AG08396 (cell line): ENCODE data around the gene TRIM51G.
"Not testable (repeated sequence)": the region's sequence is repeated elsewhere in the genome, so short reads cannot be mapped to it uniquely, and the experiment has no call there.

Source experiments
- DNase-seq: peaks from one replicate; pipeline ENCODE4 v3.0.0; 2012; ENCODE audit warnings: low spot score, mixed read lengths

The TRIM51G gene, protein sequence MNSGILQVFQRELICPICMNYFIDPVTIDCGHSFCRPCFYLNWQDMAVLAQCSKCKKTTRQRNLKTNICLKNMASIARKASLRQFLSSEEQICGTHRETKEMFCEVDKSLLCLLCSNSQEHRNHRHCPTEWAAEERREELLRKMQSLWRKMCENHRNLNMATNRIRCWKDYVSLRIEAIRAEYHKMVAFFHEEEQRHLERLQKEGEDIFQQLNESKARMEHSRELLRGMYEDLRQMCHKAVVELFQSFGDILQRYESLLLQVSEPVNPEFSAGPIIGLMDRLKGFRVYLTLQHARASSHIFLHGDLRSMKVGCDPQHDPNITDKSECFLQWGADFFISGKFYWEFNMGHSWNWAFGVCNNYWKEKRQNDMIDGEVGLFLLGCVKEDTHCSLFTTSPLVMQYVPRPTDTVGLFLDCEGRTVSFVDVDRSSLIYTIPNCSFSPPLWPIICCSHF

DNA sequence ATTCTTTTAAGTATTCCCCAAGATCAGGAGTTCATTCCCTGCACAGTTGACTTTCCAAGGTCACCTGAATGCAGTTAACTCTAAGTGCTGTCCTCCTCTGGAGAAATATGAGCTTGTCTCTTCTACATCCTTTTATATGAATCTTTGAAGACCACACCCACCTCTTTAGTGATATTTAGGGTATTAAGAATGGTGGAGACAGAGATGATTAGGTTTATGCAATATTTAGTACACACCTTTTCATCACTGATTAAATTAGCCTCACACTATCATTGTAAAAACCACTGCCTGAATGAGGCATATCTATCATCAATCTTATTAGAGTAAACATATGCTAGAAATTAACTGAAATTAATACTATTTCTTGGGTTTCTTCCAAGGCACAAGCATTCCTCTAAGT is at the start of gene TRIM51G:
Gene TRIM51G, minus strand, starts transcription at position 101 of the 400 bp plus-strand sequence. CDS start 2,190 bp downstream, outside the sequence.
- DNase-seq = not testable (repeated sequence)

GRCh38 chr11:49028523-49028922 is 44.8 kb upstream of the TRIM51G start, which contains the start of gene TRIM49B:
Gene TRIM49B (plus strand): TSS chr11:49028823. CDS start chr11:49031600, 2,777 bp downstream.
- not testable (repeated sequence) for DNase-seq

- DNase-seq = not testable (repeated sequence)
Observed at GRCh38 chr11:48968592-48968991, 15.1 kb downstream of the TRIM51G start.

DNA sequence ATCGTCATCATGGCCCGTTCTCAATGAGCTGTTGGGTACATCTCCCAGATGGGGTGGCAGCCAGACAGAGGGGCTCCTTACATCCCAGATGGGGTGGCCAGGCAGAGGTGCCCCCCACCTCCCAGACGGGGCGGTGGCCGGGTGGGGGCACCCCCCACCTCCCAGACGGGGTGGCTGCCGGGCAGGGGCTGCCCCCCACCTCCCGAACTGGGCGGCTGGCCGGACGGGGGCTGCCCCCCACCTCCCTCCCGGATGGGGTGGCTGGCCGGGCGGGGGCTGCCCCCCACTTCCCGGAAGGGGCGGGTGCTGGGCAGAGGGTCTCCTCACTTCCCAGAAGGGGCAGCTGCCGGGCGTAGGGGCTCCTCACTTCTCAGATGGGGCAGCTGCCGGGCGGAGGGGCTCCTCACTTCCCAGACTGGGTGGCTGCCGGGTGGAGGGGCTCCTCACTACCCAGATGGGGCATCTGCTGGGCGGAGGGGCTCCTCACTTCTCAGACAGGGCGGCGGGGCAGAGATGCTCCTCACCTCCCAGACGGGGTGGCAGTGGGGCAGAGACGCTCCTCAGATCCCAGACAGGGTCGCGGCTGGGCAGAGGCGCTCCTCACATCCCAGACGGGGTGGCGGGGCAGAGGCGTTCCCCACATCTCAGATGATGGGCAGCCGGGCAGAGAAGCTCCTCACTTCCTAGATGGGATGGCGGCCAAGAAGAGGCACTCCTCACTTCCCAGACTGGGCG is 28.2 kb downstream of the TRIM51G start:
- DNase-seq = not testable (repeated sequence)

DNA sequence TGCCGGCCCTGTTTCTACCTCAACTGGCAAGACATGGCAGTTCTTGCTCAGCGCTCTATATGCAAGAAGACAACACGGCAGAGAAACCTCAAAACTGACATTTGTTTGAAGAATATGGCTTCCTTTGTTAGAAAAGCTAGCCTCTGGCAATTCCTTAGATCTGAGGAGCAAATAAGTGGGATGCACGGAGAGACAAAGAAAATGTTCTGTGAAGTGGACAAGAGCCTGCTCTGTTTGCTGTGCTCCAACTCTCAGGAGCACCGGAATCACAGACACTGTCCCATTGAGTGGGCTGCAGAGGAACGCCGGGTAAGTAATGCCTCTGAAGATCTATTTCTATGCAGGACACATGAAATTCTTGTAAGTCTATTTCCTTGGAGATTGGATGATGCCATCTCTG is 37.9 kb downstream of the TRIM51G start:
- not testable (repeated sequence) for DNase-seq
